Stimulated activated CD4-positive, alpha-beta T cell treated with anti-CD3 and anti-CD28 coated beads, Interleukin-4, amount 100 ng/mL, for 4 hours (primary cell): ENCODE data around the gene ARHGAP9.
"Not testable (repeated sequence)": the region's sequence is repeated elsewhere in the genome, so short reads cannot be mapped to it uniquely, and the experiment has no call there.

ENCODE experiments used
- DNase-seq, 2 experiments: peaks; one replicate each; pipeline ENCODE4 v3.0.0-alpha.2; 2020

Gene ARHGAP9

GRCh38 chr12:57517187-57517586 is 37.5 kb upstream of the ARHGAP9 start:
- no peak for DNase-seq

DNA sequence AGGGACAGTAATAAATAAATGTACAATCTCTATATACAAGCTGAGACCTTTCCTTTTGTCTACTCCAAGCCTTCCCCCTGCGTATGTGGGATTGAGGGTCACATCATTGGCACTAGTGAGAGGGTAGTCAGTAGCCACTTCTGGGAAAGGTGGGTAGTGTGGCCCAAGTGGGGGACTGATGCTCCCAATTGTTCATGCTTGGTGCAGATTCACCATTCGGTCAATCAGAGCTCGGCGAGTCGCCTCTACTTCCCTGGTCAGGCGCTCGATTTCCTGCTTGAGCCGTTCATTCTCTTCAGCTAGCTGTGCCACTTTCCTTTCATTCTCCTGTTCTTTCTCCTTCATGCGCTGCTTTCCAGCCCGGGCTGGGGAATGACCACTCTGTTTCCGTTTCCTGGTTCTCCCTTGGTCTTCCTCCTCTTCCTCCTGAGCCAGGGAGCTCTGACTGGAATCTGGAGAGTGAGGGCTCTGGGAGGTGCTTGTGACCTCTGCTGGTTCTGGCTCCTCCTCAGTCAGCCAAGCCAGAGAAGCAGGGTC is 37.0 kb upstream of the ARHGAP9 start:
- no peak for DNase-seq

- no peak for DNase-seq
Observed at GRCh38 chr12:57515934-57516541, 36.4 kb upstream of the ARHGAP9 start.

DNA sequence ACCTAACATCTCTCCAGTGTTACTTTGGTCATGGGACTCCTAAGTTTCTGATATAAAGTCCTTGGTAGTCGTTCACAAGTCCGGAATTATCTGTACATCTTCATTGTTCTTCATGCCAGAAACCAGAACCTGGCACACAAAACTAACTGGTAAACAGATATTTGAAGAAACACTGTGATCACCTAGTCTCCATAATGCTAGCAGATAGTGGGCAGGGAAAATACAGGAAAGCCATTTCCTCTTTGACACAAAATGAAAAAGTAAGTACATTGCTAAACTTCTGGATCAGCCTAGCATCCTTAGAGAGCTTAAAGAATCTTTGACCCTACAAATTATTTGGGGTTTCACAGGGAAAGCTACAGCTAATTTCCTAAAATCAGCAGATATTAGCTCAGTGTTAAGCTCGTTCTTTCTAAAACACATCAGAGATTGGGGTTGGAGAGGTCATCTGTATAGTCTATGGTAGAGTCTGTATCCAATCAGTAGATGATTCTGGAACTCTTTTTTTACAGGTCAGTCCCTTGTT is 35.8 kb upstream of the ARHGAP9 start:
- no peak for DNase-seq

- no peak for DNase-seq
Observed at GRCh38 chr12:57514720-57515407, 35.2 kb upstream of the ARHGAP9 start.

DNA sequence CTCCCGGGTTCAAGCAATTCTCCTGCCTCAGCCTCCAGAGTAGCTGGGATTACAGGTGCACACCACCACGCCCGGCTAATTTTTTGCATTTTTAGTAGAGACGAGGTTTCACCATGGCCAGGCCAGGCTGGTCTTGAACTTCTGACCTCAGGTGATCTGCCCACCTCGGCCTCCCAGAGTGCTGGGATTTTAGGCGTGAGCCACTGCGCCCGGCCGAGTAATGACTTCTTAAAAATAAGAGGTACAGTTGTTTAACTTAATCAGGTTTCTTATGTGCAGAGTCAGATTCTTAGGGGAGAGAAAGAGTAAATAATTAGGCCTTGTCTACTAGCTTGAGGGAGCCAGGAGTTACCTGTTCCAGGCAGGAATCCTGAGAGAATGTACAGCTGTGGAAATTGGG is 34.6 kb upstream of the ARHGAP9 start:
- not testable (repeated sequence) for DNase-seq

DNA sequence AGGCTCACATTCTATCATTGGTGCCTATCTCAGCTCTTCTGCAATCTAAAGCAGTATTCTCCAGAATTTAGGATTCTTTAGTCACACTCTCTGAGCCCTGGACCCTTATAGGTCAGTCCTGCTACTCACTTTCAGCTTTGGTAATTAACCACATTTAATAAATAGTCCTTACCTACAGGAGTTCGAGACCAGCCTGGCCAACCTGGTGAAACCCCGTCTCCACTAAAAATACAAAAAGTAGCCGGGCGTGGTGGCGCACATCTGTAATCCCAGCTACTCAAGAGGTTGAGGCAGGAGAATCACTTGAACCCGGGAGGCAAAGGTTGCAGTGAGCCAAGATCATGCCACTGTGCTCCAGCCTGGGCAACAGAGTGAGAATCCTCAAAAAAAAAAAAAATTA is 34.0 kb upstream of the ARHGAP9 start:
- DNase-seq, result not testable (repeated sequence)

- DNase-seq, result no peak
Observed at GRCh38 chr12:57513266-57513665, 33.6 kb upstream of the ARHGAP9 start.

GRCh38 chr12:57512665-57513064 is 33.0 kb upstream of the ARHGAP9 start:
- DNase-seq, result no peak

DNA sequence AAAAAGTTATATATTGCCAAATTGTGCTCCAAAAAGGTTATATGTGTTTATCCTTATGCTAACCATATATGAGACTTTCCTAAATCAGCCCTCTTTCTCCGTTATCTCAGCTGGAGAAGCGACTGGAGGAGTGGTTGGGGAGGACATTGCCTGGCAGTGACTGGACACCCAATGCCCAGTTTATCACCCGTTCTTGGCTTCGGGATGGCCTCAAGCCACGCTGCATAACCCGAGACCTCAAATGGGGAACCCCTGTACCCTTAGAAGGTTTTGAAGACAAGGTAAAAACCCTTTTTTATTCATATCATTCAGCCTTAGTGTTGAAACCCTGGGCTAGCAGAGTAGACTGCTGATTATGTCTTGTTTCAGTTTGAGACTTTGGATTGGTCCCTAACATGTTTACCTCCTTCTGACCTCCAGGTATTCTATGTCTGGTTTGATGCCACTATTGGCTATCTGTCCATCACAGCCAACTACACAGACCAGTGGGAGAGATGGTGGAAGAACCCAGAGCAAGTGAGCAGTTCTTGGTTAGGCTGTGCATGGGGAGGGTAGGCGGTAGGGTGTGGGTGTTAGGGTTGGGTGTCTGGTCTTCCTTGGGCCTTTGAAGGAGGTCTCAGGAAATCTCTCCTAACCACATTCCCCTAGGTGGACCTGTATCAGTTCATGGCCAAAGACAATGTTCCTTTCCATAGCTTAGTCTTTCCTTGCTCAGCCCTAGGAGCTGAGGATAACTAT is 32.1 kb upstream of the ARHGAP9 start:
- no peak for DNase-seq

- no peak for DNase-seq
Observed at GRCh38 chr12:57511161-57511560, 31.5 kb upstream of the ARHGAP9 start.

DNA sequence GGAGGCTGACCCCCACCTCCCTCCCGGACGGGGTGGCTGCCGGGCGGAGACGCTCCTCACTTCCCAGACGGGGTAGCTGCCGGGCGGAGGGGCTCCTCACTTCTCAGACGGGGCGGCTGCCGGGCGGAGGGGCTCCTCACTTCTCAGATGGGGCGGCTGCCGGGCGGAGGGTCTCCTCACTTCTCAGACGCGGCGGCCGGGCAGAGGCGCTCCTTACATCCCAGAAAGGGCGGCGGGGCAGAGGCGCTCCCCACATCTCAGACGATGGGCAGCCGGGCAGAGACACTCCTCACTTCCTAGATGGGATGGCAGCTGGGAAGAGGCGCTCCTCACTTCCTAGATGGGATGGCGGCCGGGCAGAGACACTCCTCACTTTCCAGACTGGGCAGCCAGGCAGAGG is 28.1 kb upstream of the ARHGAP9 start:
- not testable (repeated sequence) for DNase-seq

DNA sequence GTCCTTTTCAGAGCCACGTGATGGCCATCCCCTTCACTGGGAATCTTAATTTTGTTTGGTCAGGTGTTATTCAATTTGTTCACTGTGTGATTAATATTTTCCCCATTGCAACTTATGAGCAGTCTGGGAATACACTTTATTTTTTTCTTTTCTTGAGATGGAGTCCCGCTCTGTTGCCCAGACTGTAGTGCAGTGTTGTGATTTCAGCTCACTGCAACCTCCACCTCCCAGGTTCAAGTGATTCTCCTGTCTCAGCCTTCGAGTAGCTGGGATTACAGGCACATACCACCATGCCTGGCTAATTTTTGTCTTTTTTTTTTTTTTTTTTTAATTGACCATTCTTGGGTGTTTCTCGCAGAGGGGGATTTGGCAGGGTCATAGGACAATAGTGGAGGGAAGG is 26.9 kb upstream of the ARHGAP9 start:
- not testable (repeated sequence) for DNase-seq

DNA sequence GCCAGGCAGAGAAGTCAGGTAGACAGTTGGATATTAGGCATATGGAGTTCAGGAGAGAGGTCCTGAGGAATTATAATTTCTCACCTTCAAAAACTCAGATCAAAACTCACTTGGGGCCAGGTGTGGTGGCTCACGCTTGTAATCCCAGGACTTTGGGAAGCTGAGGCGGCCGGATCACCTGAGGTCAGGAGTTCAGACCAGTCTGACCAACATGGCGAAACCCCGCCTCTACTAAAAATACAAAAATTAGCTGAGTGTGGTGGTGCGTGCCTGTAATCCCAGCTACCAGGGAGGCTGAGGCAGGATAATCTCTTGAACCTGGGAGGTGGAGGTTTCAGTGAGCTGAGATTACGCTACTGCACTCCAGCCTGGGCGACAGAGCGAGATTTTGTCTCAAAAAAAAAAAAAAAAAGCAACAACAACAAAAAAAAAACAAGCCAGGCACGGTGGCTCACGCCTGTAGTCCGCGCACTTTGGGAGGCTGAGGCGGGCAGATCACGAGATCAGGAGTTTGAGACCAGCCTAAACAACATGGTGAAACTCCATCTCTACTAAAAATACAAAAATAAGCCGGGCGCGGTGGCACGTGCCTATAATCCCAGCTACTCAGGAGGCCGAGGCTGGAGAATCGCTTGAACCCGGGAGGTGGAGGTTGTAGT is 22.8 kb upstream of the ARHGAP9 start:
- not testable (repeated sequence) for DNase-seq

DNA sequence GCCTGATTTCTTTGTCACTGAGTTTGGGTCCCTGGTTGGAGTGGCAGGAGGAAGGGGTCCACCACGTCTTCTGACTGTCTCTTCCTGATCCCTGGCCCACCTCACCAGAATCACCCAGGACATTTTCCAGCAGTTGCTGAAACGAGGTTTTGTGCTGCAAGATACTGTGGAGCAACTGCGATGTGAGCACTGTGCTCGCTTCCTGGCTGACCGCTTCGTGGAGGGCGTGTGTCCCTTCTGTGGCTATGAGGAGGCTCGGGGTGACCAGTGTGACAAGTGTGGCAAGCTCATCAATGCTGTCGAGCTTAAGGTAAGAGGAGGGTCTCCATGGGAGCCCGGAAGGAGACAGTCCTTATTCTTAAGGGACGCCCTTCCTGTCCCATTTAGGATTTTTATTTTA is 20.5 kb upstream of the ARHGAP9 start:
- no peak for DNase-seq

- no peak for DNase-seq
Observed at GRCh38 chr12:57498571-57498970, 18.9 kb upstream of the ARHGAP9 start.

GRCh38 chr12:57498132-57498502 is 18.5 kb upstream of the ARHGAP9 start:
- DNase-seq, result no peak

DNA sequence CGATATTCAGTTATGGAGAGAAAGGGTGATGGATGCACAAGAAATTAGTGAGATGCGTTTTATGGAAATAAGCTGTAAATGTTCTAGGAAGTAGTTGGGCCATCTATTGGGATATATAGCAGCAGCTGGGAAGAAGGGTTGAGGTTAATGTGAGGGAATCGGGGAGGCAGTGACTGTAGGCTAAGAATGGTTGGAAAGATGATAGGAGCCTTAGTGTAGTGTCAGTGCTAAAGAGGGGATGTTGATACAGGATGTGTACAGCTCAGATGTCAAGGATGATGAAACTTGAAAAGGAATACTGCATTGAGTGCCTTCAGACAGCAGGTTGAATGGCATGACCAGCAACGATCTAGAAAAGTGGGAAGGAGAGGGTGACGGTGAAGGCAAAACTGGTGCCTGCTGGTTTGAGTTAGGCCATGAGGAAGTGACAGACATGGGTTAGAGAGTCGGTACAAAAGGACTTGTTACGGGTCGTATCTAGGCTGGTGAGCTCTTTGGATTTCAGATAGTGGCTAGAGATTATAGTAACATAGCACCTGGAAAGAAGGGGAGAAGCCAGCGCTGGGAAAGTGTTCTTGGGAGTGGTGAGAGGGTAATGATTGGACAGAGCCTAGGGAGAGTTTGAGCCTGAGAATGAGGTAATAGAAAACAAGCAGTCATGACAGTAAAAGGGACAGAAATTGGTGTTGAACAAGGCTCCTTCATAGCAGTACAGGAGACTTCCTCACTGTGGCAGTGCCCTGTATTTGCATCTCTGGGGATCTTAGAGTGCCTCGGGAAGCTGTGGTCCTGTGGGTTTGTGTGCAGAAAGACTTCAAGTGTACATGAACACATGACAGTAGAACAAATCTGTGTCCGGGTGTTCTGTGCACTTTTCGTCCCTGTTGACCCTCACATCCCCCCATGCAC is 17.8 kb upstream of the ARHGAP9 start:
- no peak for DNase-seq

- DNase-seq, result no peak
Observed at GRCh38 chr12:57496822-57497221, 17.2 kb upstream of the ARHGAP9 start.

DNA sequence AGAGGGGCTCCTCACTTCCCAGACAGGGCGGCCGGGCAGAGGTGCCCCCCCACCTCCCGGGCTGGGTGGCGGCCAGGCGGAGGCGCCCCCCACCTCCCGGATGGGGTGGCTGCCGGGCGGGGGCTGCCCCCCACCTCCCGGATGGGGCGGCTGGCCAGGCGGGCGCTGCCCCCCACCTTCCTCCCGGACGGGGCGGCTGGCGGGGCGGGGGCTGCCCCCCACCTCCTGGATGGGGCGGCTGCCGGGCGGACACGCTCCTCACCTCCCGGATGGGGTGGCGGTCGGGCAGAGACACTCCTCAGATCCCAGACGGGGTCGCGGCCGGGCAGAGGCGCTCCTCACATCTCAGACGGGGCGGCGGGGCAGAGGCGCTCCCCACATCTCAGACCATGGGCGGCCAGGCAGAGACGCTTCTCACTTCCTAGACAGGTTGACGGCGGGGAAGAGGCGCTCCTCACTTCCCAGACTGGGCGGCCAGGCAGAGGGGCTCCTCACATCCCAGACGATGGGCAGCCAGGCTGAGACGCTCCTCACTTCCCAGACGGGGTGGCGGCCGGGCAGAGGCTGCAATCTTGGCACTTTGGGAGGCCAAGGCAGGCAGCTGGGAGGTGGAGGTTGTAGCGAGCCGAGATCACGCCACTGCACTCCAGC is 15.5 kb upstream of the ARHGAP9 start:
- not testable (repeated sequence) for DNase-seq
